Effector memory CD4-positive, alpha-beta T cell (primary cell): ENCODE measurements around the gene HDAC7.
A peak's percentile ranks its signal among the peaks of the same experiment; 100 is the strongest.

Experiments
- DNase-seq, 3 donors: peaks; one replicate each; pipeline ENCODE4 v3.0.0-alpha.2; 2020
- H3K27ac ChIP-seq: 2 replicates; pipeline ENCODE4 v1.7.0; 2013; ENCODE audit warnings: mild to moderate bottlenecking, low read length, moderate library complexity; ENCODE audit not compliant: insufficient read depth, poor library complexity, severe bottlenecking
- H3K27me3 ChIP-seq: replicated peaks from 2 replicates; pipeline ENCODE4 v1.7.0; 2013; ENCODE audit warnings: mild to moderate bottlenecking, low read length; ENCODE audit not compliant: insufficient read depth, control insufficient read depth, poor library complexity, severe bottlenecking
- H3K36me3 ChIP-seq: 2 replicates; pipeline ENCODE4 v1.7.0; 2013; ENCODE audit warnings: mild to moderate bottlenecking, low read length, moderate library complexity; ENCODE audit not compliant: control insufficient read depth, insufficient read depth
- H3K4me1 ChIP-seq: 2 replicates; pipeline ENCODE4 v1.7.0; 2013; ENCODE audit warnings: low read length, mild to moderate bottlenecking; ENCODE audit not compliant: control insufficient read depth, insufficient read depth, poor library complexity, severe bottlenecking
- H3K4me3 ChIP-seq: 2 replicates; pipeline ENCODE4 v1.7.0; 2013; ENCODE audit warnings: low read length, low read depth, mild to moderate bottlenecking; ENCODE audit not compliant: insufficient read depth, poor library complexity, severe bottlenecking
- H3K9me3 ChIP-seq: 2 replicates; pipeline ENCODE4 v1.7.0; 2013; ENCODE audit warnings: mild to moderate bottlenecking, low read length, moderate library complexity; ENCODE audit not compliant: control insufficient read depth

HDAC7 gene

GRCh38 chr12:47795814-47796411 lies 23.8 kb downstream of the HDAC7 start:
- H3K4me1 ChIP-seq = no peaks in the 10 kb centered on the region
- no peak for DNase-seq
- H3K9me3 ChIP-seq = no peaks in the 10 kb centered on the region
- H3K36me3 ChIP-seq = peaks cover 80% of the 10 kb centered on the region
- H3K4me3 ChIP-seq = no peak overlapping the region
- no peaks in the 10 kb centered on the region for H3K27me3 ChIP-seq
- H3K27ac ChIP-seq = no peak overlapping the region

- Histone ChIP-seq H3K27me3 (no peaks in the 10 kb centered on the region), H3K9me3 (no peaks in the 10 kb centered on the region), H3K27ac (no peak overlapping the region), H3K4me3 (no peak overlapping the region), H3K4me1 (no peaks in the 10 kb centered on the region), H3K36me3 (peaks cover 84% of the 10 kb centered on the region)
- DNase-seq = no peak
Measured at GRCh38 chr12:47795121-47795813, 24.4 kb downstream of the HDAC7 start.

GRCh38 chr12:47794679-47795078 lies 25.0 kb downstream of the HDAC7 start:
- Histone ChIP-seq H3K4me3 (no peak overlapping the region), H3K27ac (no peak overlapping the region), H3K36me3 (peaks cover 89% of the 10 kb centered on the region), H3K9me3 (no peaks in the 10 kb centered on the region), H3K4me1 (no peaks in the 10 kb centered on the region), H3K27me3 (no peaks in the 10 kb centered on the region)
- no peak for DNase-seq

- Histone ChIP-seq H3K4me3 (no peak overlapping the region), H3K4me1 (no peaks in the 10 kb centered on the region), H3K27me3 (no peaks in the 10 kb centered on the region), H3K9me3 (no peaks in the 10 kb centered on the region), H3K36me3 (peaks cover 95% of the 10 kb centered on the region), H3K27ac (peak overlapping the region; percentile 17)
- DNase-seq = no peak
Measured at GRCh38 chr12:47793015-47793681, 26.6 kb downstream of the HDAC7 start.

- H3K27me3 ChIP-seq = no peaks in the 10 kb centered on the region
- H3K4me3 ChIP-seq = no peak overlapping the region
- no peaks in the 10 kb centered on the region for H3K9me3 ChIP-seq
- H3K36me3 ChIP-seq = peaks cover 98% of the 10 kb centered on the region
- no peak overlapping the region for H3K27ac ChIP-seq
- no peaks in the 10 kb centered on the region for H3K4me1 ChIP-seq
- DNase-seq = no peak
Measured at GRCh38 chr12:47791874-47792273, 27.8 kb downstream of the HDAC7 start.

- no peaks in the 10 kb centered on the region for H3K9me3 ChIP-seq
- no peak overlapping the region for H3K27ac ChIP-seq
- peaks cover 99% of the 10 kb centered on the region for H3K36me3 ChIP-seq
- no peaks in the 10 kb centered on the region for H3K4me1 ChIP-seq
- DNase-seq = no peak
- H3K4me3 ChIP-seq = no peak overlapping the region
- no peaks in the 10 kb centered on the region for H3K27me3 ChIP-seq
Measured at GRCh38 chr12:47791351-47791746, 28.4 kb downstream of the HDAC7 start.

- Histone ChIP-seq H3K9me3 (no peaks in the 10 kb centered on the region), H3K36me3 (peaks cover 99% of the 10 kb centered on the region), H3K27ac (no peak overlapping the region), H3K4me1 (no peaks in the 10 kb centered on the region), H3K4me3 (no peak overlapping the region), H3K27me3 (no peaks in the 10 kb centered on the region)
- DNase-seq = no peak
Measured at GRCh38 chr12:47790676-47791350, 28.9 kb downstream of the HDAC7 start.

GRCh38 chr12:47789712-47790489 lies 29.8 kb downstream of the HDAC7 start:
- Histone ChIP-seq H3K4me3 (no peak overlapping the region), H3K27me3 (no peaks in the 10 kb centered on the region), H3K27ac (no peak overlapping the region), H3K36me3 (peaks cover 99% of the 10 kb centered on the region), H3K4me1 (no peaks in the 10 kb centered on the region), H3K9me3 (no peaks in the 10 kb centered on the region)
- no peak for DNase-seq

GRCh38 chr12:47789141-47789540 lies 30.6 kb downstream of the HDAC7 start:
- no peak for DNase-seq
- Histone ChIP-seq H3K9me3 (no peaks in the 10 kb centered on the region), H3K27me3 (no peaks in the 10 kb centered on the region), H3K4me1 (no peaks in the 10 kb centered on the region), H3K27ac (no peak overlapping the region), H3K36me3 (peaks cover 99% of the 10 kb centered on the region), H3K4me3 (no peak overlapping the region)
